ENCODE results near the gene WEE2.

DNA sequence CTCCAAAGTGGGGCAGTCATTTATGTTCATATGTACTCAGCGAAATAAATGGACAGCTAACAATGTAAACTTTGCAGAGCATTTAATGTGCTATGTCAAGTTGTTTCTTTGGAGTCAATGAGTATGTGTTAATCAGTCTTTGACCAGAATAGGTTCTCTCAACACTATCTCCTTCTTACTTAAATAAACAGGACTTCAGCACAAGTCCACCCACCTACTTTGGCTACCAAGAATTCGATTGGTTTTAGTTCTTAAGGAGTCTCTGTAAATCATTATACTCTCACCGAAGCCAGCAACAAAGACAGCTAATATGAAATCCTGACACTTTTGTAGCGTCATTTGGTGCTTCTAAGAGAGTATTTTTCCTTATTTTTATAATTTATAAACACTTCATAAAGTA is 6.9 kb downstream of the WEE2 start:
- TF ChIP-seq, protein P1, sequence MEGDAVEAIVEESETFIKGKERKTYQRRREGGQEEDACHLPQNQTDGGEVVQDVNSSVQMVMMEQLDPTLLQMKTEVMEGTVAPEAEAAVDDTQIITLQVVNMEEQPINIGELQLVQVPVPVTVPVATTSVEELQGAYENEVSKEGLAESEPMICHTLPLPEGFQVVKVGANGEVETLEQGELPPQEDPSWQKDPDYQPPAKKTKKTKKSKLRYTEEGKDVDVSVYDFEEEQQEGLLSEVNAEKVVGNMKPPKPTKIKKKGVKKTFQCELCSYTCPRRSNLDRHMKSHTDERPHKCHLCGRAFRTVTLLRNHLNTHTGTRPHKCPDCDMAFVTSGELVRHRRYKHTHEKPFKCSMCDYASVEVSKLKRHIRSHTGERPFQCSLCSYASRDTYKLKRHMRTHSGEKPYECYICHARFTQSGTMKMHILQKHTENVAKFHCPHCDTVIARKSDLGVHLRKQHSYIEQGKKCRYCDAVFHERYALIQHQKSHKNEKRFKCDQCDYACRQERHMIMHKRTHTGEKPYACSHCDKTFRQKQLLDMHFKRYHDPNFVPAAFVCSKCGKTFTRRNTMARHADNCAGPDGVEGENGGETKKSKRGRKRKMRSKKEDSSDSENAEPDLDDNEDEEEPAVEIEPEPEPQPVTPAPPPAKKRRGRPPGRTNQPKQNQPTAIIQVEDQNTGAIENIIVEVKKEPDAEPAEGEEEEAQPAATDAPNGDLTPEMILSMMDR (IDR thresholded peaks at IDR 0.05): no peak
- TF ChIP-seq EP300 (IDR thresholded peaks at IDR 0.05) (no peak), POLR2A (IDR thresholded peaks at IDR 0.05) (no peak)

All from sigmoid colon (tissue), 4 donors.